HG02885 (cell line): ENCODE results near the gene NXNL1.
"Not testable (repeated sequence)": the region's sequence is repeated elsewhere in the genome, so short reads cannot be mapped to it uniquely, and the experiment has no call there.

Experiments used
- ATAC-seq: cut with Tn5 transposase; IDR thresholded peaks from one replicate; pipeline ENCODE4 v1.9.1; 2021; ENCODE audit warnings: mild to moderate bottlenecking; ENCODE audit not compliant: unreplicated experiment, poor library complexity

NXNL1 gene

GRCh38 chr19:17460372-17461230, at the start of gene NXNL1:
Gene NXNL1 (minus strand): TSS chr19:17460926. CDS start chr19:17460869, 57 bp downstream.
- no peak for ATAC-seq

- ATAC-seq: not testable (repeated sequence)
Measured at GRCh38 chr19:17508558-17508933, 47.8 kb upstream of the NXNL1 start.

- ATAC-seq: no peak
Measured at GRCh38 chr19:17506745-17507144, 46.0 kb upstream of the NXNL1 start.

GRCh38 chr19:17505223-17505622, 44.5 kb upstream of the NXNL1 start:
- no peak for ATAC-seq

GRCh38 chr19:17504456-17504855, 43.7 kb upstream of the NXNL1 start:
- ATAC-seq: no peak

GRCh38 chr19:17504030-17504429, 43.3 kb upstream of the NXNL1 start:
- no peak for ATAC-seq

GRCh38 chr19:17503240-17503639, 42.5 kb upstream of the NXNL1 start:
- ATAC-seq: no peak

GRCh38 chr19:17500447-17501198, 39.9 kb upstream of the NXNL1 start:
- ATAC-seq: no peak

GRCh38 chr19:17499648-17500446, 39.1 kb upstream of the NXNL1 start:
- no peak for ATAC-seq

GRCh38 chr19:17499025-17499424, 38.3 kb upstream of the NXNL1 start:
- ATAC-seq: not testable (repeated sequence)

- no peak for ATAC-seq
Measured at GRCh38 chr19:17497149-17497798, 36.5 kb upstream of the NXNL1 start.

- peak; percentile 71 for ATAC-seq
Measured at GRCh38 chr19:17496337-17496997, 35.7 kb upstream of the NXNL1 start.

GRCh38 chr19:17495639-17496296, 35.0 kb upstream of the NXNL1 start:
- no peak for ATAC-seq

- ATAC-seq: no peak
Measured at GRCh38 chr19:17491287-17491686, 30.6 kb upstream of the NXNL1 start.

- ATAC-seq: no peak
Measured at GRCh38 chr19:17490411-17490810, 29.7 kb upstream of the NXNL1 start.

- no peak for ATAC-seq
Measured at GRCh38 chr19:17489392-17490030, 28.8 kb upstream of the NXNL1 start.

GRCh38 chr19:17488593-17489391, 28.1 kb upstream of the NXNL1 start:
- no peak for ATAC-seq
